HEK293 (cell line): ENCODE measurements around the gene ATP6V0C.

ENCODE experiments used
- KLF17 ChIP-seq: fragments of 450-650 bp; formaldehyde crosslinking; IDR thresholded peaks from 2 replicates; pipeline ENCODE4 v1.5.1; 2016; ENCODE audit warnings: missing biosample characterization, missing genetic modification characterization
- PRDM1 ChIP-seq: fragments of 450-650 bp; formaldehyde crosslinking; IDR thresholded peaks from 2 replicates; pipeline ENCODE4; 2016; ENCODE audit warnings: missing biosample characterization, missing genetic modification characterization
- REST ChIP-seq: fragments of 450-650 bp; formaldehyde crosslinking; IDR thresholded peaks from 2 replicates; pipeline ENCODE4 v1.5.1; 2016; ENCODE audit warnings: missing biosample characterization, missing genetic modification characterization
- TCF7L2 ChIP-seq: IDR thresholded peaks from 2 replicates; pipeline ENCODE4 v1.6.1; 2011; ENCODE audit warnings: low read depth, mild to moderate bottlenecking, inconsistent platforms, low read length, moderate library complexity, borderline replicate concordance
- YY1 ChIP-seq: fragments of 450-650 bp; formaldehyde crosslinking; IDR thresholded peaks from 2 replicates; pipeline ENCODE4 v1.5.1; 2018; ENCODE audit warnings: missing biosample characterization, missing genetic modification characterization
- YY2 ChIP-seq: fragments of 450-650 bp; formaldehyde crosslinking; IDR thresholded peaks from 2 replicates; pipeline ENCODE4 v1.5.1; 2016; ENCODE audit warnings: missing biosample characterization, missing genetic modification characterization
- ZBTB20 ChIP-seq: fragments of 450-650 bp; formaldehyde crosslinking; IDR thresholded peaks from 2 replicates; pipeline ENCODE4 v1.5.1; 2016; ENCODE audit warnings: missing biosample characterization, missing genetic modification characterization
- ZBTB21 ChIP-seq: fragments of 450-650 bp; formaldehyde crosslinking; IDR thresholded peaks from 2 replicates; pipeline ENCODE4 v1.5.1; 2017; ENCODE audit warnings: missing biosample characterization, missing genetic modification characterization
- ZBTB8A ChIP-seq: fragments of 450-650 bp; formaldehyde crosslinking; IDR thresholded peaks from 2 replicates; pipeline ENCODE4 v1.5.1; 2016; ENCODE audit warnings: missing biosample characterization, missing genetic modification characterization
- ZFHX2 ChIP-seq: fragments of 450-650 bp; formaldehyde crosslinking; conservative IDR thresholded peaks from 2 replicates; pipeline ENCODE4 v1.5.1; 2016; ENCODE audit warnings: missing biosample characterization, missing genetic modification characterization
- ZFP41 ChIP-seq: fragments of 450-650 bp; formaldehyde crosslinking; IDR thresholded peaks from 2 replicates; pipeline ENCODE4 v1.5.1; 2016; ENCODE audit warnings: missing biosample characterization, missing genetic modification characterization, borderline replicate concordance
- ZNF175 ChIP-seq: fragments of 450-650 bp; formaldehyde crosslinking; IDR thresholded peaks from 2 replicates; pipeline ENCODE4 v1.5.1; 2016; ENCODE audit warnings: missing biosample characterization, missing genetic modification characterization
- ZNF184 ChIP-seq: fragments of 450-650 bp; IDR thresholded peaks from 2 replicates; pipeline ENCODE4 v1.5.1; 2018; ENCODE audit warnings: missing biosample characterization, mild to moderate bottlenecking, missing genetic modification characterization
- ZNF24 ChIP-seq: fragments of 450-650 bp; formaldehyde crosslinking; IDR thresholded peaks from 2 replicates; pipeline ENCODE4 v1.5.1; 2016; ENCODE audit warnings: missing biosample characterization, missing genetic modification characterization
- ZNF248 ChIP-seq: fragments of 450-650 bp; formaldehyde crosslinking; IDR thresholded peaks from 2 replicates; pipeline ENCODE4 v1.5.1; 2017; ENCODE audit warnings: missing biosample characterization, missing genetic modification characterization
- ZNF324 ChIP-seq: fragments of 450-650 bp; formaldehyde crosslinking; IDR thresholded peaks from 2 replicates; pipeline ENCODE4 v1.5.1; 2016; ENCODE audit warnings: missing biosample characterization, missing genetic modification characterization
- ZNF362 ChIP-seq: fragments of 450-650 bp; formaldehyde crosslinking; IDR thresholded peaks from 2 replicates; pipeline ENCODE4 v1.5.1; 2016; ENCODE audit warnings: missing biosample characterization, missing genetic modification characterization
- ZNF366 ChIP-seq: fragments of 450-650 bp; formaldehyde crosslinking; conservative IDR thresholded peaks from 2 replicates; pipeline ENCODE4 v1.5.1; 2016; ENCODE audit warnings: missing biosample characterization, missing genetic modification characterization
- ZNF37A ChIP-seq: fragments of 450-650 bp; IDR thresholded peaks from 2 replicates; pipeline ENCODE4 v1.5.1; 2018; ENCODE audit warnings: missing biosample characterization, missing genetic modification characterization
- ZNF426 ChIP-seq: fragments of 450-650 bp; formaldehyde crosslinking; IDR thresholded peaks from 2 replicates; pipeline ENCODE4 v1.5.1; 2017; ENCODE audit warnings: missing biosample characterization, missing genetic modification characterization, mild to moderate bottlenecking, inconsistent platforms, moderate library complexity
- ZNF518A ChIP-seq: fragments of 450-650 bp; formaldehyde crosslinking; conservative IDR thresholded peaks from 2 replicates; pipeline ENCODE4 v1.5.1; 2016; ENCODE audit warnings: low read depth, missing biosample characterization, missing genetic modification characterization
- ZNF585B ChIP-seq: fragments of 450-650 bp; formaldehyde crosslinking; IDR thresholded peaks from 2 replicates; pipeline ENCODE4 v1.5.1; 2016; ENCODE audit warnings: missing biosample characterization, missing genetic modification characterization
- ZNF623 ChIP-seq: fragments of 450-650 bp; formaldehyde crosslinking; IDR thresholded peaks from 2 replicates; pipeline ENCODE4 v1.5.1; 2016; ENCODE audit warnings: missing biosample characterization, missing genetic modification characterization
- ZNF704 ChIP-seq: fragments of 450-650 bp; formaldehyde crosslinking; IDR thresholded peaks from 2 replicates; pipeline ENCODE4 v1.5.1; 2016; ENCODE audit warnings: missing biosample characterization, missing genetic modification characterization
- ZNF792 ChIP-seq: fragments of 450-650 bp; formaldehyde crosslinking; IDR thresholded peaks from 2 replicates; pipeline ENCODE4 v1.5.1; 2016; ENCODE audit warnings: missing biosample characterization, missing genetic modification characterization
- ZSCAN30 ChIP-seq: fragments of 450-650 bp; IDR thresholded peaks from 2 replicates; pipeline ENCODE4 v1.5.1; 2018; ENCODE audit warnings: missing biosample characterization, mild to moderate bottlenecking, missing genetic modification characterization, moderate library complexity

The ATP6V0C gene

GRCh38 chr16:2500918-2501750 lies 12.6 kb upstream of the ATP6V0C start (continued):
- TF ChIP-seq KLF17 (tag by site-specific recombination) (peak; percentile 82; the same call in 1 of the 2 replicates), REST (no peak), ZNF24 (0 out of 2 replicates have a peak, but pooled peaks have one; percentile 21), ZSCAN30 (peak; percentile 67; the same call in 1 of the 2 replicates), ZBTB8A (peak; percentile 75), ZNF704 (tag by site-specific recombination) (no peak), ZNF585B (tag by site-specific recombination) (no peak), ZNF792 (tag by site-specific recombination) (no peak), ZBTB20 (peak; percentile 45; the same call in 1 of the 2 replicates), ZFHX2 (tag by site-specific recombination) (peak; percentile 63), ZNF184 (tag by site-specific recombination) (no peak), ZNF362 (tag by site-specific recombination) (no peak), ZNF248 (tag by site-specific recombination) (no peak), ZNF623 (no peak), ZBTB21 (no peak), TCF7L2 (no peak), ZFP41 (tag by site-specific recombination) (no peak), ZNF37A (tag by site-specific recombination) (no peak), ZNF426 (tag by site-specific recombination) (no peak), ZNF366 (no peak), YY1 (tag by site-specific recombination) (no peak), ZNF175 (tag by site-specific recombination) (no peak), ZNF324 (tag by site-specific recombination) (0 out of 2 replicates have a peak, but pooled peaks have one; percentile 38), YY2 (tag by site-specific recombination) (no peak), PRDM1 (tag by site-specific recombination) (no peak), ZNF518A (tag by site-specific recombination) (no peak)
